Ascending aorta (tissue), 2 donors: ENCODE measurements around the gene SLC31A1. TPM values are rescaled to one million over a fixed set of nuclear protein-coding genes. Genes with fewer than 3 reads are reported as not detected.

Experiments used
- DNase-seq, 2 donors: peaks; one replicate each; pipeline ENCODE4 v3.0.0-alpha.2; 2019; ENCODE audit warnings: low spot score in 2 of 2
- H3K27ac ChIP-seq, 2 donors: fragments of 200-600 bp; sonication (generic); one replicate each; pipeline ENCODE4 v1.5.1; 2016 to 2017; ENCODE audit warnings: mild to moderate bottlenecking in 1 of 2
- H3K27me3 ChIP-seq: fragments of 200-600 bp; sonication (generic); one replicate; pipeline ENCODE4 v1.5.1; 2017
- H3K36me3 ChIP-seq, 2 donors: fragments of 200-600 bp; sonication (generic); one replicate each; pipeline ENCODE4 v1.5.1; 2016
- H3K4me1 ChIP-seq, 2 donors: fragments of 200-600 bp; sonication (generic); one replicate each; pipeline ENCODE4 v1.5.1; 2016 to 2017; ENCODE audit warnings: mild to moderate bottlenecking in 1 of 2
- H3K4me3 ChIP-seq, 2 donors: fragments of 200-600 bp; sonication (generic); one replicate each; pipeline ENCODE4 v1.5.1; 2016 to 2017; ENCODE audit warnings: mild to moderate bottlenecking in 1 of 2
- H3K9me3 ChIP-seq, 2 donors: fragments of 200-600 bp; sonication (generic); one replicate each; pipeline ENCODE4 v1.5.1; 2016
- intact Hi-C: fragments of 100-400 bp; cut with DNase I; formaldehyde crosslinking; loops from one replicate; pipeline ENCODE4 v1.15.1; 2023
- total RNA-seq: library from RNA; depleted of rRNA; stranded (reverse); fragments of >200 nt; gene quantifications from one replicate; pipeline ENCODE4 v1.1.0, GENCODE V29; 2016
- TF ChIP-seq, protein P1 (sequence below), 3 experiments: fragments of 200-600 bp in 2 of 3; fragments of 450-650 bp in 1 of 3; sonication (generic) in 2 of 3; IDR thresholded peaks; one replicate each; pipeline ENCODE4 v1.5.1; 2016 to 2019; ENCODE audit warnings: antibody characterized with exemption in 3 of 3, mild to moderate bottlenecking in 1 of 3, moderate library complexity in 1 of 3

The SLC31A1 gene
- total RNA-seq, 1 donor from 2014 or later = 3.7 TPM

DNA sequence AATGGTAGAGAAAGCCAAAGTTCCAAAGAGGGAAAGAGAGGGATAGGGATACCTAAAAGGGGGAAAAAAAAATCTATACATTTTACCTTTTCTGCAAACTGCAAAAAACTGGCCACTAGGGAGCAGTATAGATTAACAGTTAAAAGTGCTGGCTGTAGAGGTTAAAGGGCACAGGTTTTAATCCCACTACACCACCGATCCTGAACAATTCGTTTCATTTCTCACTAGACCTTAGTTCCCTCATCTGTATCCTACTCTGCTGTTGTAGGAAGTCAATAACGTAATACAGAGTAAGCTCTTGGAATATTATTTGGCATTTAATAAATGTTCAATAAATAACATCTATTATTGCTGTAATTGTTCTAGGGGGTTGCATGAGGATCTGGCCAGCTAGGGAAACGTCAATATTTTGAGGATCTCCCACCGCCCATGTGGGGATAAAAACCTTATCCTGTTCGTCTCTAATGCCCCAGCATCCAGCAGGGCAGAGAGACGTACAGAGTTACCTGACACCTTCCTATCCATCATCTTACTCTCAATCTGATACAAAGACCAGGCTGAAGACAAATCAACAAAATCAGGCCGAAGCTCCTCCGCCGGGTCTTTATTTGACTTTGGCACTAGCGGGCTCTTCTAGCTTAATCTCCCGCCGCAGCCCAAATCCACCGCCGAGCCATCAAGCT, 53.3 kb downstream of the SLC31A1 start:
- H3K27me3 ChIP-seq = no peaks in the 10 kb centered on the region
- peaks cover 3 to 15% of the 10 kb centered on the region in 2 donors for H3K4me1 ChIP-seq
- peak overlapping the region; percentile 91 to 93 for H3K27ac ChIP-seq
- H3K9me3 ChIP-seq = no peaks in the 10 kb centered on the region
- TF ChIP-seq, protein P1, sequence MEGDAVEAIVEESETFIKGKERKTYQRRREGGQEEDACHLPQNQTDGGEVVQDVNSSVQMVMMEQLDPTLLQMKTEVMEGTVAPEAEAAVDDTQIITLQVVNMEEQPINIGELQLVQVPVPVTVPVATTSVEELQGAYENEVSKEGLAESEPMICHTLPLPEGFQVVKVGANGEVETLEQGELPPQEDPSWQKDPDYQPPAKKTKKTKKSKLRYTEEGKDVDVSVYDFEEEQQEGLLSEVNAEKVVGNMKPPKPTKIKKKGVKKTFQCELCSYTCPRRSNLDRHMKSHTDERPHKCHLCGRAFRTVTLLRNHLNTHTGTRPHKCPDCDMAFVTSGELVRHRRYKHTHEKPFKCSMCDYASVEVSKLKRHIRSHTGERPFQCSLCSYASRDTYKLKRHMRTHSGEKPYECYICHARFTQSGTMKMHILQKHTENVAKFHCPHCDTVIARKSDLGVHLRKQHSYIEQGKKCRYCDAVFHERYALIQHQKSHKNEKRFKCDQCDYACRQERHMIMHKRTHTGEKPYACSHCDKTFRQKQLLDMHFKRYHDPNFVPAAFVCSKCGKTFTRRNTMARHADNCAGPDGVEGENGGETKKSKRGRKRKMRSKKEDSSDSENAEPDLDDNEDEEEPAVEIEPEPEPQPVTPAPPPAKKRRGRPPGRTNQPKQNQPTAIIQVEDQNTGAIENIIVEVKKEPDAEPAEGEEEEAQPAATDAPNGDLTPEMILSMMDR (IDR thresholded peaks at IDR 0.05) = peak; percentile 48 to 66 (median 62)
- peak overlapping the region; percentile 79 to 81 for H3K4me3 ChIP-seq
- peaks cover 43 to 61% of the 10 kb centered on the region in 2 donors for H3K36me3 ChIP-seq
- intact Hi-C loops = loop anchor here (1.0 to 5.0 kb wide), 7 partner anchors 53 to 384 kb away; partner anchors contain the start of genes ALAD, C9orf43, FKBP15 and POLE3
- no peak for DNase-seq

GRCh38 chr9:113275157-113276131, 54.1 kb downstream of the SLC31A1 start, which contains the start of the genes CDC26 and PRPF4:
TSS of gene CDC26 (minus strand) at chr9:113275572. CDS start at chr9:113272507, 3,065 bp downstream.
TSS of gene PRPF4 (plus strand) at chr9:113275658. CDS start at chr9:113275744, 86 bp downstream.
- H3K27ac ChIP-seq = peak within 1 kb of the TSS; percentile 91 to 93
- peak; percentile 89 to 99 for DNase-seq
- peaks cover 3 to 15% of the 10 kb centered on the region in 2 donors for H3K4me1 ChIP-seq
- H3K36me3 ChIP-seq = peaks cover 43 to 60% of the 10 kb centered on the region in 2 donors
- H3K27me3 ChIP-seq = no peaks in the 10 kb centered on the region
- H3K4me3 ChIP-seq = peak within 1 kb of the TSS; percentile 79 to 81
- intact Hi-C loops = loop anchor here (1.0 to 5.0 kb wide), 7 partner anchors 54 to 383 kb away; partner anchors contain the start of genes ALAD, C9orf43, FKBP15 and POLE3
- no peaks in the 10 kb centered on the region for H3K9me3 ChIP-seq
- TF ChIP-seq, protein P1 (IDR thresholded peaks at IDR 0.05) = no peak

GRCh38 chr9:113278840-113279239, 57.5 kb downstream of the SLC31A1 start:
- intact Hi-C loops = loop anchor here (5.0 kb wide), 1 partner anchor 308 kb away; no protein-coding TSS in a partner anchor
- no peak overlapping the region for H3K27ac ChIP-seq
- H3K9me3 ChIP-seq = no peaks in the 10 kb centered on the region
- TF ChIP-seq, protein P1 (IDR thresholded peaks at IDR 0.05) = no peak
- no peak overlapping the region for H3K4me3 ChIP-seq
- no peaks in the 10 kb centered on the region for H3K27me3 ChIP-seq
- no peak for DNase-seq
- peaks cover 54 to 66% of the 10 kb centered on the region in 2 donors for H3K36me3 ChIP-seq
- H3K4me1 ChIP-seq = peaks cover 3 to 15% of the 10 kb centered on the region in 2 donors

GRCh38 chr9:113281356-113281755, 60.0 kb downstream of the SLC31A1 start:
- no peaks in the 10 kb centered on the region for H3K9me3 ChIP-seq
- H3K4me1 ChIP-seq = peaks cover under 1 to 11% of the 10 kb centered on the region in 2 donors
- TF ChIP-seq, protein P1 (IDR thresholded peaks at IDR 0.05) = no peak
- no peak overlapping the region for H3K4me3 ChIP-seq
- peaks cover 77 to 87% of the 10 kb centered on the region in 2 donors for H3K36me3 ChIP-seq
- no peak for DNase-seq
- intact Hi-C loops = no loop called here
- H3K27ac ChIP-seq = no peak overlapping the region
- H3K27me3 ChIP-seq = no peaks in the 10 kb centered on the region

DNA sequence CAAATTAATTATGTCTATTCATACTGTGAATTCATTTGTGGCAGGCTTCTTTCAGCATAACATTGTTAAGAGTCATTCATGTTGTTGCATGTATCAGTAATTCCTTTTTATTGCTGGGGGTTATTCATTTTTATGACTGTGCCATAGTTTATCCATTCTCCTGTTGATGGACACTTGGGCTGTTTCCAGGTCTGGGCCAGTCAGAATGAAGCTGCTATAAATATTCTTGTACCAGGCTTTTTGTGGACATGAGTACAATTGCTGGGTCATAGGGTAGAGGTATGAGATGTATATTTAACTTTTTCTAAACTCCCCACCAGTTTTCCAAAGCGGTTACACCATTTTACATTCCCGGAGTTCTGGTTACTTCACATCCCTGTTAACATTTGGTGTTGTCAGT, 67.7 kb downstream of the SLC31A1 start:
- H3K27me3 ChIP-seq = no peaks in the 10 kb centered on the region

More for the DNA sequence above, 67.7 kb downstream of the SLC31A1 start:
- no peaks in the 10 kb centered on the region for H3K9me3 ChIP-seq
- no peak for DNase-seq
- TF ChIP-seq, protein P1 (IDR thresholded peaks at IDR 0.05) = no peak
- H3K36me3 ChIP-seq = peaks cover 79 to 91% of the 10 kb centered on the region in 2 donors
- no peak overlapping the region for H3K27ac ChIP-seq
- no peaks in the 10 kb centered on the region for H3K4me1 ChIP-seq
- no peak overlapping the region for H3K4me3 ChIP-seq
- intact Hi-C loops = no loop called here
